Measurements from ENCODE around the gene GRID2. TPM values are rescaled to one million over a fixed set of nuclear protein-coding genes. Genes with fewer than 3 reads are reported as not detected.

GRID2 gene
- polyA plus RNA-seq, 1 of the 3 experiments (the other 2 are of a cell fraction) = not detected

DNA sequence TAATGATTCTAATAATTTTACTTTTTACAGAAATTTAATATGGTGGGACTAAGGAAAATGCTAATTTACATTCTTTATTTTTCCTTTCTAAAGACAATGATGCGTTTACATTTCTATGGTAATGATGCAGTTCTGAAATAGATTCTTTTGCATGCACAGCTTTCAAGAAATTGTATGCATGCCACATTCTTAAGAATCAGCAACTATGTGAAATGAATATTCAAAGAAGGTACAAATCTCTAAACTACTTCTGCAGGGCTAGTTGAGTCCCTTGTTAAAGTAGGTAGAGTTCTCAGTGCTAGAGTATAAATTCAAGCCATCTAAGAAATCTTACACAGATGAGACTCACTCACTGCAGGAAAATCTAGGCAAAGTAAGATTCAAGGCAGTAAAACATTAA lies 24.5 kb upstream of the GRID2 start:
- no peak overlapping the region for H3K27ac ChIP-seq (ENCODE audit: low read depth in 2 of 2, low read length in 1 of 2)
- no peak overlapping the region for H3K9ac ChIP-seq
- ChIA-PET CTCF (no interaction called here), POLR2A (no interaction called here)
- DNase-seq = no peak
- H2AFZ ChIP-seq (ENCODE audit: low read depth) = no peak overlapping the region
- H3F3A ChIP-seq (replicated peaks; ENCODE audit: insufficient read depth) = no peaks in the 10 kb centered on the region
- no peaks in the 10 kb centered on the region for H3K79me2 ChIP-seq (ENCODE audit: insufficient read depth)
- no peaks in the 10 kb centered on the region for H3K36me3 ChIP-seq (replicated peaks in 1 of 2; ENCODE audit: control insufficient read depth in 1 of 2, insufficient read depth in 2 of 2, low read length in 1 of 2)
- no peaks in the 10 kb centered on the region for H3K9me2 ChIP-seq
- no peak overlapping the region for H3K4me3 ChIP-seq (ENCODE audit: low read depth in 2 of 2, low read length in 1 of 2)
- H3K27me3 ChIP-seq (ENCODE audit: insufficient read depth) = no peaks in the 10 kb centered on the region
- 70% methylated on average over 1 of the region's 1 CpG for WGBS (ENCODE audit: low lambda C conversion rate)
- H3K4me1 ChIP-seq (ENCODE audit: control insufficient read depth in 1 of 2, insufficient read depth in 2 of 2, low read depth in 1 of 2, low read length in 1 of 2) = no peaks in the 10 kb centered on the region
- H3K4me2 ChIP-seq = no peak overlapping the region
- H4K20me1 ChIP-seq (ENCODE audit: insufficient read depth) = no peaks in the 10 kb centered on the region
- TF ChIP-seq, protein P1, sequence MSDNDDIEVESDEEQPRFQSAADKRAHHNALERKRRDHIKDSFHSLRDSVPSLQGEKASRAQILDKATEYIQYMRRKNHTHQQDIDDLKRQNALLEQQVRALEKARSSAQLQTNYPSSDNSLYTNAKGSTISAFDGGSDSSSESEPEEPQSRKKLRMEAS (IDR thresholded peaks at IDR 0.05; ENCODE audit: low read depth) = no peak
- no peak for TF ChIP-seq SMC3 (IDR thresholded peaks at IDR 0.05; ENCODE audit: low read depth, low read length)
- TF ChIP-seq, protein P2, sequence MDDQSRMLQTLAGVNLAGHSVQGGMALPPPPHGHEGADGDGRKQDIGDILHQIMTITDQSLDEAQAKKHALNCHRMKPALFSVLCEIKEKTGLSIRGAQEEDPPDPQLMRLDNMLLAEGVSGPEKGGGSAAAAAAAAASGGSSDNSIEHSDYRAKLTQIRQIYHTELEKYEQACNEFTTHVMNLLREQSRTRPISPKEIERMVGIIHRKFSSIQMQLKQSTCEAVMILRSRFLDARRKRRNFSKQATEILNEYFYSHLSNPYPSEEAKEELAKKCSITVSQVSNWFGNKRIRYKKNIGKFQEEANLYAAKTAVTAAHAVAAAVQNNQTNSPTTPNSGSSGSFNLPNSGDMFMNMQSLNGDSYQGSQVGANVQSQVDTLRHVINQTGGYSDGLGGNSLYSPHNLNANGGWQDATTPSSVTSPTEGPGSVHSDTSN (IDR thresholded peaks at IDR 0.05) = no peak
- TF ChIP-seq, protein P3, sequence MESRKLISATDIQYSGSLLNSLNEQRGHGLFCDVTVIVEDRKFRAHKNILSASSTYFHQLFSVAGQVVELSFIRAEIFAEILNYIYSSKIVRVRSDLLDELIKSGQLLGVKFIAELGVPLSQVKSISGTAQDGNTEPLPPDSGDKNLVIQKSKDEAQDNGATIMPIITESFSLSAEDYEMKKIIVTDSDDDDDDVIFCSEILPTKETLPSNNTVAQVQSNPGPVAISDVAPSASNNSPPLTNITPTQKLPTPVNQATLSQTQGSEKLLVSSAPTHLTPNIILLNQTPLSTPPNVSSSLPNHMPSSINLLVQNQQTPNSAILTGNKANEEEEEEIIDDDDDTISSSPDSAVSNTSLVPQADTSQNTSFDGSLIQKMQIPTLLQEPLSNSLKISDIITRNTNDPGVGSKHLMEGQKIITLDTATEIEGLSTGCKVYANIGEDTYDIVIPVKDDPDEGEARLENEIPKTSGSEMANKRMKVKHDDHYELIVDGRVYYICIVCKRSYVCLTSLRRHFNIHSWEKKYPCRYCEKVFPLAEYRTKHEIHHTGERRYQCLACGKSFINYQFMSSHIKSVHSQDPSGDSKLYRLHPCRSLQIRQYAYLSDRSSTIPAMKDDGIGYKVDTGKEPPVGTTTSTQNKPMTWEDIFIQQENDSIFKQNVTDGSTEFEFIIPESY (IDR thresholded peaks at IDR 0.05; ENCODE audit: borderline replicate concordance, low read depth) = no peak
- no peak for TF ChIP-seq FOSL2 (IDR thresholded peaks at IDR 0.05; ENCODE audit: borderline replicate concordance, low read depth)
- TF ChIP-seq, protein P4, sequence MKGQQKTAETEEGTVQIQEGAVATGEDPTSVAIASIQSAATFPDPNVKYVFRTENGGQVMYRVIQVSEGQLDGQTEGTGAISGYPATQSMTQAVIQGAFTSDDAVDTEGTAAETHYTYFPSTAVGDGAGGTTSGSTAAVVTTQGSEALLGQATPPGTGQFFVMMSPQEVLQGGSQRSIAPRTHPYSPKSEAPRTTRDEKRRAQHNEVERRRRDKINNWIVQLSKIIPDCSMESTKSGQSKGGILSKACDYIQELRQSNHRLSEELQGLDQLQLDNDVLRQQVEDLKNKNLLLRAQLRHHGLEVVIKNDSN (IDR thresholded peaks at IDR 0.05; ENCODE audit: borderline replicate concordance, low read depth) = no peak
- TF ChIP-seq GATA2 (CRISPR knock-in tag; IDR thresholded peaks at IDR 0.05) = no peak
- TF ChIP-seq SIN3A (IDR thresholded peaks at IDR 0.05; ENCODE audit: borderline replicate concordance, low read depth, low read length) = no peak
- H3K9me3 ChIP-seq = no peaks in the 10 kb centered on the region

- CTCF ChIA-PET = no interaction called here
- peak; percentile 14 for DNase-seq
- peaks cover 0 to 7% of the 10 kb centered on the region in 2 experiments; a peak in 2 of 4 replicates for H3K4me1 ChIP-seq (ENCODE audit: control insufficient read depth in 1 of 2, insufficient read depth in 2 of 2, low read depth in 1 of 2, low read length in 1 of 2)
- H3K27me3 ChIP-seq (ENCODE audit: insufficient read depth) = peaks cover 4% of the 10 kb centered on the region
- H2AFZ ChIP-seq (ENCODE audit: low read depth) = no peak overlapping the region
- H3K4me2 ChIP-seq = no peak overlapping the region
- POLR2A ChIA-PET = no interaction called here
- H4K20me1 ChIP-seq (ENCODE audit: insufficient read depth) = no peaks in the 10 kb centered on the region
- H3K9me2 ChIP-seq = no peaks in the 10 kb centered on the region
- H3K36me3 ChIP-seq (replicated peaks in 1 of 2; ENCODE audit: control insufficient read depth in 1 of 2, insufficient read depth in 2 of 2, low read length in 1 of 2) = no peaks in the 10 kb centered on the region
- no peaks in the 10 kb centered on the region for H3F3A ChIP-seq (replicated peaks; ENCODE audit: insufficient read depth)
- no peaks in the 10 kb centered on the region for H3K9me3 ChIP-seq
- H3K27ac ChIP-seq (ENCODE audit: low read depth in 2 of 2, low read length in 1 of 2) = no peak overlapping the region
- H3K79me2 ChIP-seq (ENCODE audit: insufficient read depth) = no peaks in the 10 kb centered on the region
- no peak overlapping the region for H3K4me3 ChIP-seq (ENCODE audit: low read depth in 2 of 2, low read length in 1 of 2)
- no peak overlapping the region for H3K9ac ChIP-seq
- TF ChIP-seq, protein P5, sequence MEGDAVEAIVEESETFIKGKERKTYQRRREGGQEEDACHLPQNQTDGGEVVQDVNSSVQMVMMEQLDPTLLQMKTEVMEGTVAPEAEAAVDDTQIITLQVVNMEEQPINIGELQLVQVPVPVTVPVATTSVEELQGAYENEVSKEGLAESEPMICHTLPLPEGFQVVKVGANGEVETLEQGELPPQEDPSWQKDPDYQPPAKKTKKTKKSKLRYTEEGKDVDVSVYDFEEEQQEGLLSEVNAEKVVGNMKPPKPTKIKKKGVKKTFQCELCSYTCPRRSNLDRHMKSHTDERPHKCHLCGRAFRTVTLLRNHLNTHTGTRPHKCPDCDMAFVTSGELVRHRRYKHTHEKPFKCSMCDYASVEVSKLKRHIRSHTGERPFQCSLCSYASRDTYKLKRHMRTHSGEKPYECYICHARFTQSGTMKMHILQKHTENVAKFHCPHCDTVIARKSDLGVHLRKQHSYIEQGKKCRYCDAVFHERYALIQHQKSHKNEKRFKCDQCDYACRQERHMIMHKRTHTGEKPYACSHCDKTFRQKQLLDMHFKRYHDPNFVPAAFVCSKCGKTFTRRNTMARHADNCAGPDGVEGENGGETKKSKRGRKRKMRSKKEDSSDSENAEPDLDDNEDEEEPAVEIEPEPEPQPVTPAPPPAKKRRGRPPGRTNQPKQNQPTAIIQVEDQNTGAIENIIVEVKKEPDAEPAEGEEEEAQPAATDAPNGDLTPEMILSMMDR (IDR thresholded peaks at IDR 0.05) = peak; percentile 57
- no peak for TF ChIP-seq FOSL2 (IDR thresholded peaks at IDR 0.05; ENCODE audit: borderline replicate concordance, low read depth)
- peak; percentile 44 for TF ChIP-seq RAD21 (IDR thresholded peaks at IDR 0.05; ENCODE audit: low read length)
- TF ChIP-seq GABPA (IDR thresholded peaks at IDR 0.05; ENCODE audit: low read depth) = no peak
- TF ChIP-seq POLR2AphosphoS5 (IDR thresholded peaks at IDR 0.05; ENCODE audit: low read depth, low read length) = no peak
- TF ChIP-seq, protein P1 (IDR thresholded peaks at IDR 0.05; ENCODE audit: low read depth) = no peak
- no peak for TF ChIP-seq FOXM1 (IDR thresholded peaks at IDR 0.05; ENCODE audit: low read depth)
- TF ChIP-seq SIN3A (IDR thresholded peaks at IDR 0.05; ENCODE audit: borderline replicate concordance, low read depth, low read length) = no peak
- TF ChIP-seq TAF1 (IDR thresholded peaks at IDR 0.05; ENCODE audit: borderline replicate concordance, low read depth, low read length) = no peak
- TF ChIP-seq CHD2 (IDR thresholded peaks at IDR 0.05; ENCODE audit: low read length, partially characterized antibody) = no peak
- no peak for TF ChIP-seq NRF1 (IDR thresholded peaks at IDR 0.05; ENCODE audit: low read depth, low read length)
- no peak for TF ChIP-seq EZH2phosphoT487 (IDR thresholded peaks at IDR 0.05; ENCODE audit: borderline replicate concordance, low read depth)
- no peak for TF ChIP-seq TEAD4 (IDR thresholded peaks at IDR 0.05; ENCODE audit: borderline replicate concordance, insufficient read depth)
- no peak for TF ChIP-seq TCF12 (IDR thresholded peaks at IDR 0.05)
- no peak for TF ChIP-seq MXI1 (IDR thresholded peaks at IDR 0.05; ENCODE audit: low read depth, low read length)
- no peak for TF ChIP-seq MEF2A (IDR thresholded peaks at IDR 0.05; ENCODE audit: borderline replicate concordance, low read depth)
- TF ChIP-seq, protein P6, sequence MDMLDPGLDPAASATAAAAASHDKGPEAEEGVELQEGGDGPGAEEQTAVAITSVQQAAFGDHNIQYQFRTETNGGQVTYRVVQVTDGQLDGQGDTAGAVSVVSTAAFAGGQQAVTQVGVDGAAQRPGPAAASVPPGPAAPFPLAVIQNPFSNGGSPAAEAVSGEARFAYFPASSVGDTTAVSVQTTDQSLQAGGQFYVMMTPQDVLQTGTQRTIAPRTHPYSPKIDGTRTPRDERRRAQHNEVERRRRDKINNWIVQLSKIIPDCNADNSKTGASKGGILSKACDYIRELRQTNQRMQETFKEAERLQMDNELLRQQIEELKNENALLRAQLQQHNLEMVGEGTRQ (IDR thresholded peaks at IDR 0.05; ENCODE audit: borderline replicate concordance, low read depth, low read length) = no peak
Observed at GRCh38 chr4:92299152-92299551, 4.6 kb upstream of the GRID2 start.

All from SK-N-SH (cell line).